K562 (cell line): ENCODE measurements around the gene SOWAHA. TPM values are rescaled to one million over a fixed set of nuclear protein-coding genes. Genes with fewer than 3 reads are reported as not detected.

Experiments used
- ATAC-seq: fragments of 200-7000 bp; cut with Tn5 transposase; 3 replicates; pipeline ENCODE4 v1.9.1; 2020; ENCODE audit warnings: moderate library complexity
- BruUV-seq: library from RNA; stranded (reverse); fragments of 400-500 nt; replicated peaks from 2 replicates; lab custom pipeline; 2021; lab: Mats Ljungman, UMichigan
- CTCF ChIA-PET: fragments of 300-600 bp; formaldehyde crosslinking; extraction: SDS; loops from one replicate; lab custom pipeline; 2021; ENCODE audit warnings: low intra/inter-chr PET ratio; lab: Yijun Ruan, JAX
- POLR2A ChIA-PET: fragments of 300-600, 350-650 bp; sonication (Branson Sonifier 250); formaldehyde crosslinking; extraction: SDS; loops from one replicate; lab custom pipeline; 2021; ENCODE audit warnings: antibody characterized with exemption, inconsistent platforms; lab: Yijun Ruan, JAX
- DNase-seq, 4 experiments: peaks; one replicate each; pipeline versions ENCODE4 v3.0.0 to v3.0.0-alpha.2; 2011 to 2018; ENCODE audit warnings: low spot score in 3 of 4, mixed read lengths in 3 of 4; ENCODE audit errors: extremely low read depth in 1 of 4
- FAIRE-seq: peaks from 2 replicates; lab custom pipeline; 2011; peaks lifted over from hg19 to GRCh38; lab: Jason Lieb, UNC
- H2AFZ ChIP-seq: 2 replicates; pipeline ENCODE4 v1.6.0; 2011; ENCODE audit warnings: low read depth, low read length, control low read depth, inconsistent platforms
- H3K27ac ChIP-seq: fragments of 200-600 bp; 3 replicates; pipeline ENCODE4 v1.8.0; 2011; ENCODE audit warnings: low read depth, mild to moderate bottlenecking, control low read depth, inconsistent platforms, low read length, moderate library complexity, mixed read lengths; ENCODE audit errors: extremely low read depth
- H3K27me3 ChIP-seq, 2 experiments: fragments of 300-600 bp in 1 of 2; 2 replicates in 1 of 2; 3 replicates in 1 of 2; pipeline versions ENCODE4 v1.6.0 to v1.8.0; 2011; ENCODE audit warnings: inconsistent platforms in 2 of 2, low read length in 2 of 2, mild to moderate bottlenecking in 1 of 2, mixed read lengths in 1 of 2, moderate library complexity in 1 of 2; ENCODE audit not compliant: control insufficient read depth in 2 of 2, insufficient read depth in 2 of 2
- H3K36me3 ChIP-seq: fragments of 300-600 bp; 3 replicates; pipeline ENCODE4 v1.8.0; 2011; ENCODE audit warnings: mild to moderate bottlenecking, low read length, inconsistent platforms; ENCODE audit not compliant: control insufficient read depth, insufficient read depth
- H3K4me1 ChIP-seq, 2 experiments: fragments of 200-600 bp in 1 of 2; replicated peaks in 1 of 2; 2 replicates in 1 of 2; 3 replicates in 1 of 2; pipeline versions ENCODE4 v1.5.1 to v1.8.0; 2011; ENCODE audit warnings: inconsistent platforms in 2 of 2, low read length in 2 of 2, mild to moderate bottlenecking in 1 of 2, mixed read lengths in 1 of 2, moderate library complexity in 1 of 2; ENCODE audit not compliant: control insufficient read depth in 2 of 2, insufficient read depth in 2 of 2
- H3K4me2 ChIP-seq: 2 replicates; pipeline ENCODE4 v1.6.1; 2011; ENCODE audit warnings: low read length, control low read depth, inconsistent platforms, mixed read lengths; ENCODE audit not compliant: insufficient read depth
- H3K4me3 ChIP-seq: fragments of 200-600 bp; sonication (generic), shearing (Covaris generic); 2 replicates; pipeline ENCODE4 v1.5.1; 2016; ENCODE audit warnings: control low read depth, inconsistent platforms
- H3K79me2 ChIP-seq: fragments of 200-600 bp; 3 replicates; pipeline ENCODE4 v1.8.0; 2011; ENCODE audit warnings: low read length, inconsistent platforms; ENCODE audit not compliant: control insufficient read depth, insufficient read depth
- H3K9ac ChIP-seq, 2 experiments: 2 replicates each; pipeline versions ENCODE4 v1.6.0 to v1.6.1; 2011; ENCODE audit warnings: low read depth in 2 of 2, low read length in 2 of 2, control low read depth in 1 of 2, inconsistent platforms in 1 of 2, mild to moderate bottlenecking in 1 of 2, mixed read lengths in 1 of 2; ENCODE audit not compliant: insufficient read depth in 1 of 2
- H3K9me1 ChIP-seq: one replicate; pipeline ENCODE4 v1.6.0; 2011; ENCODE audit warnings: inconsistent platforms, mild to moderate bottlenecking, low read length, moderate library complexity; ENCODE audit not compliant: control insufficient read depth, insufficient read depth
- H3K9me3 ChIP-seq: replicated peaks from 2 replicates; pipeline ENCODE4 v1.5.1; 2011; ENCODE audit warnings: low read depth, low read length, inconsistent platforms; ENCODE audit not compliant: control insufficient read depth, insufficient read depth
- H4K20me1 ChIP-seq: replicated peaks from 2 replicates; pipeline ENCODE4 v1.6.1; 2011; ENCODE audit warnings: low read length, inconsistent platforms, mixed read lengths; ENCODE audit not compliant: control insufficient read depth, insufficient read depth
- ARHGAP35 ChIP-seq: fragments of 450-650 bp; IDR thresholded peaks from 2 replicates; pipeline ENCODE4 v1.6.1; 2018; ENCODE audit not compliant: partially characterized antibody
- KLF6 ChIP-seq: fragments of 250-450 bp; sonication (Bioruptor Pico); IDR thresholded peaks from 2 replicates; pipeline ENCODE4 v1.4.0; 2020; ENCODE audit warnings: mild to moderate bottlenecking, moderate library complexity, borderline replicate concordance
- RUNX1 ChIP-seq: sonication (generic); IDR thresholded peaks from 2 replicates; pipeline ENCODE4 v1.6.1; 2016; ENCODE audit warnings: antibody characterized with exemption, low read depth
- TRIM25 ChIP-seq: fragments of 450-650 bp; IDR thresholded peaks from 2 replicates; pipeline ENCODE4 v1.7.0; 2016; ENCODE audit warnings: borderline replicate concordance
- ZHX1 ChIP-seq: fragments of 150-350 bp; conservative IDR thresholded peaks from 2 replicates; pipeline ENCODE4 v1.6.1; 2014; ENCODE audit warnings: low read length
- ZNF280A ChIP-seq: fragments of 450-650 bp; IDR thresholded peaks from 2 replicates; pipeline ENCODE4 v1.6.1; 2018; ENCODE audit warnings: mild to moderate bottlenecking, low read depth; ENCODE audit not compliant: partially characterized antibody
- ZNF609 ChIP-seq: sonication (generic); formaldehyde crosslinking; IDR thresholded peaks from 2 replicates; pipeline ENCODE4 v1.8.1; 2023; ENCODE audit warnings: missing genetic modification reagents, mild to moderate bottlenecking, borderline replicate concordance
- WGBS: fragments of 100-300 bp; shearing (Covaris generic); methylation state at CpG from one replicate; pipeline ENCODE4 v1.1.6; 2016; ENCODE audit warnings: low coverage, mixed read lengths; ENCODE audit not compliant: insufficient coverage; ENCODE audit errors: missing lambda C conversion rate; 5-methylcytosine and 5-hydroxymethylcytosine counted together
- in situ Hi-C: fragments of 300-500 bp; cut with MboI; formaldehyde crosslinking; loops from 4 replicates; pipeline ENCODE4 v1.15.0; 2018; ENCODE audit warnings: inconsistent platforms, mixed read lengths
- intact Hi-C: fragments of 100-400 bp; cut with micrococcal nuclease; formaldehyde crosslinking; loops from 2 replicates; pipeline ENCODE4 v1.14.2; 2022
- polyA plus RNA-seq, 8 experiments: library from polyadenylated mRNA; depleted of rRNA in 4 of 8; stranded (reverse) in 5 of 8; unstranded in 3 of 8; fragments of >200 nt; fragmentation: Nextera tagmentation in 2 of 8; fragmentation: Illumina TruSeq in 1 of 8; extraction: Ambion mirVana in 2 of 8; extraction: Trizol in 1 of 8; gene quantifications; 2 replicates each; pipeline versions ENCODE4 v1.2.1 to v1.2.3, GENCODE V29; 2011 to 2014; ENCODE audit warnings: inconsistent platforms in 1 of 8, missing spikeins in 1 of 8
- total RNA-seq, 7 experiments: library from RNA; depleted of rRNA in 6 of 7; stranded (reverse); fragments of >200 nt in 6 of 7; fragmentation: Illumina TruSeq in 2 of 7; extraction: Trizol in 2 of 7; gene quantifications; 2 replicates each; pipeline versions ENCODE4 v1.2.1 to v1.2.3, GENCODE V29; 2011 to 2021; ENCODE audit warnings: low replicate concordance in 1 of 7
- TF ChIP-seq, protein P1 (sequence below): fragments of 450-650 bp; IDR thresholded peaks from 2 replicates; pipeline ENCODE4 v1.6.1; 2016; ENCODE audit warnings: mild to moderate bottlenecking

SOWAHA gene
- total and polyA plus RNA-seq, 9 of the 15 experiments (the other 6 are each of a cell fraction or from before 2014, with no cell fraction given): not detected

GRCh38 chr5:132853323-132853722 is 40.2 kb downstream of the SOWAHA start:
- no TSS peak for BruUV-seq
- WGBS: 62% methylated on average over 3 of the region's 3 CpGs
- Histone ChIP-seq H3K9me3 (no peaks in the 10 kb centered on the region), H3K9ac (no peak overlapping the region), H3K27me3 (no peaks in the 10 kb centered on the region), H3K27ac (no peak overlapping the region), H4K20me1 (no peaks in the 10 kb centered on the region), H3K4me1 (peaks cover 0 to 14% of the 10 kb centered on the region in 2 experiments; a peak in 3 of 5 replicates), H2AFZ (no peak overlapping the region), H3K4me3 (no peak overlapping the region), H3K79me2 (no peaks in the 10 kb centered on the region), H3K36me3 (no peaks in the 10 kb centered on the region), H3K9me1 (no peaks in the 10 kb centered on the region), H3K4me2 (no peak overlapping the region)
- FAIRE-seq (no peak), DNase-seq (no peak), ATAC-seq (no peak)
- CTCF ChIA-PET: no interaction called here
- in situ Hi-C loops: no loop called here
- POLR2A ChIA-PET: interaction anchor here (1.1 to 3.0 kb wide), 4 partner anchors 9 to 23 kb away, joined by 3 to 17 read pairs (median 6); partner anchors contain the start of genes GDF9 and UQCRQ
- intact Hi-C loops: no loop called here
- no peak for TF ChIP-seq TRIM25
- TF ChIP-seq ZNF609: no peak
- TF ChIP-seq KLF6: no peak
- no peak for TF ChIP-seq ARHGAP35
- TF ChIP-seq, protein P1, sequence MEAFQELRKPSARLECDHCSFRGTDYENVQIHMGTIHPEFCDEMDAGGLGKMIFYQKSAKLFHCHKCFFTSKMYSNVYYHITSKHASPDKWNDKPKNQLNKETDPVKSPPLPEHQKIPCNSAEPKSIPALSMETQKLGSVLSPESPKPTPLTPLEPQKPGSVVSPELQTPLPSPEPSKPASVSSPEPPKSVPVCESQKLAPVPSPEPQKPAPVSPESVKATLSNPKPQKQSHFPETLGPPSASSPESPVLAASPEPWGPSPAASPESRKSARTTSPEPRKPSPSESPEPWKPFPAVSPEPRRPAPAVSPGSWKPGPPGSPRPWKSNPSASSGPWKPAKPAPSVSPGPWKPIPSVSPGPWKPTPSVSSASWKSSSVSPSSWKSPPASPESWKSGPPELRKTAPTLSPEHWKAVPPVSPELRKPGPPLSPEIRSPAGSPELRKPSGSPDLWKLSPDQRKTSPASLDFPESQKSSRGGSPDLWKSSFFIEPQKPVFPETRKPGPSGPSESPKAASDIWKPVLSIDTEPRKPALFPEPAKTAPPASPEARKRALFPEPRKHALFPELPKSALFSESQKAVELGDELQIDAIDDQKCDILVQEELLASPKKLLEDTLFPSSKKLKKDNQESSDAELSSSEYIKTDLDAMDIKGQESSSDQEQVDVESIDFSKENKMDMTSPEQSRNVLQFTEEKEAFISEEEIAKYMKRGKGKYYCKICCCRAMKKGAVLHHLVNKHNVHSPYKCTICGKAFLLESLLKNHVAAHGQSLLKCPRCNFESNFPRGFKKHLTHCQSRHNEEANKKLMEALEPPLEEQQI: no peak
- TF ChIP-seq ZNF280A: no peak
- TF ChIP-seq ZHX1: no peak
- TF ChIP-seq RUNX1: no peak
